Caco-2 (cell line): ENCODE measurements around the gene CHD9. TPM values are rescaled to one million over a fixed set of nuclear protein-coding genes. Genes with fewer than 3 reads are reported as not detected.

ENCODE experiments used
- BruUV-seq: library from RNA; stranded (reverse); fragments of 400-500 nt; replicated peaks from 2 replicates; lab custom pipeline; 2021; lab: Mats Ljungman, UMichigan
- CTCF ChIA-PET: fragments of 300-600 bp; sonication (Branson Sonifier 250); formaldehyde crosslinking; loops from one replicate; lab custom pipeline; 2022; ENCODE audit warnings: antibody characterized with exemption; lab: Charles Lee
- POLR2A ChIA-PET: fragments of 300-600 bp; sonication (Branson Sonifier 250); formaldehyde crosslinking; loops from one replicate; lab custom pipeline; 2022; ENCODE audit warnings: antibody characterized with exemption; lab: Charles Lee
- DNase-seq, 2 experiments: peaks; one replicate each; pipeline versions ENCODE4 v3.0.0 to v3.0.0-alpha.2; 2020 to 2022
- H3K27me3 ChIP-seq: replicated peaks from 2 replicates; pipeline ENCODE4 v1.6.0; 2011; ENCODE audit warnings: low read length; ENCODE audit not compliant: control insufficient read depth, insufficient read depth
- H3K36me3 ChIP-seq: 2 replicates; pipeline ENCODE4 v1.5.1; 2011; ENCODE audit warnings: low read length; ENCODE audit not compliant: control insufficient read depth, insufficient read depth
- H3K4me1 ChIP-seq: fragments of 250-450 bp; sonication (Bioruptor Pico); 2 replicates; pipeline ENCODE4 v1.5.1; 2020; ENCODE audit warnings: mild to moderate bottlenecking
- H3K4me3 ChIP-seq: 2 replicates; pipeline ENCODE4 v1.5.1; 2011; ENCODE audit warnings: low read depth, mild to moderate bottlenecking, control low read depth, low read length
- H3K9me3 ChIP-seq: fragments of 250-450 bp; sonication (Bioruptor Pico); 2 replicates; pipeline ENCODE4 v1.5.1; 2020; ENCODE audit warnings: mild to moderate bottlenecking, moderate library complexity
- H3K27ac Mint-ChIP-seq: one replicate; pipeline ENCODE4 v1.8.0; 2022; ENCODE audit warnings: mixed read lengths; ENCODE audit not compliant: unreplicated experiment
- H3K27me3 Mint-ChIP-seq: one replicate; pipeline ENCODE4 v1.8.0; 2022; ENCODE audit warnings: mixed read lengths; ENCODE audit not compliant: insufficient read depth, unreplicated experiment
- H3K36me3 Mint-ChIP-seq: one replicate; pipeline ENCODE4 v1.8.0; 2022; ENCODE audit warnings: mild to moderate bottlenecking, mixed read lengths; ENCODE audit not compliant: insufficient read depth, unreplicated experiment
- H3K4me1 Mint-ChIP-seq: one replicate; pipeline ENCODE4 v1.8.0; 2022; ENCODE audit warnings: low read depth, mixed read lengths; ENCODE audit not compliant: unreplicated experiment
- H3K4me3 Mint-ChIP-seq: one replicate; pipeline ENCODE4 v1.8.0; 2022; ENCODE audit warnings: mild to moderate bottlenecking, moderate library complexity, mixed read lengths; ENCODE audit not compliant: unreplicated experiment
- H3K9me3 Mint-ChIP-seq: one replicate; pipeline ENCODE4 v1.8.0; 2022; ENCODE audit warnings: mixed read lengths; ENCODE audit not compliant: unreplicated experiment
- CTCF ChIP-seq, 2 experiments: fragments of 200-600 bp in 1 of 2; IDR thresholded peaks; 1 replicate in 1 of 2; 2 replicates in 1 of 2; pipeline versions ENCODE4 v1.5.1 to v1.8.0; 2011 to 2022; ENCODE audit warnings: antibody characterized with exemption in 1 of 2, control low read depth in 1 of 2, inconsistent platforms in 1 of 2, low read depth in 1 of 2, low read length in 1 of 2, mild to moderate bottlenecking in 1 of 2, moderate library complexity in 1 of 2; ENCODE audit not compliant: insufficient read depth in 1 of 2, severe bottlenecking in 1 of 2, unreplicated experiment in 1 of 2
- intact Hi-C: fragments of 100-400 bp; cut with micrococcal nuclease; formaldehyde crosslinking; loops from one replicate; pipeline ENCODE4 v1.10.0; 2022; ENCODE audit not compliant: unreplicated experiment
- total RNA-seq: library from RNA; stranded (reverse); gene quantifications from 2 replicates; pipeline ENCODE4 v1.2.3, GENCODE V29; 2022

CHD9 gene
- total RNA-seq, 1 experiment from 2014 or later = 29.1 TPM

GRCh38 chr16:53067675-53068074, 12.9 kb downstream of the CHD9 start:
- TF ChIP-seq CTCF (IDR thresholded peaks at IDR 0.05; ENCODE audit: insufficient read depth in 1 of 2, low read depth in 1 of 2, low read length in 1 of 2, severe bottlenecking in 1 of 2, unreplicated experiment in 1 of 2) = no peak
- Mint-ChIP-seq H3K4me3 (no peak overlapping the region), H3K36me3 (peaks cover under 1% of the 10 kb centered on the region), H3K27me3 (no peaks in the 10 kb centered on the region), H3K4me1 (no peaks in the 10 kb centered on the region), H3K27ac (no peak overlapping the region), H3K9me3 (no peaks in the 10 kb centered on the region)
- DNase-seq = no peak
- ChIA-PET CTCF (no interaction called here), POLR2A (no interaction called here)
- intact Hi-C loops = no loop called here
- Histone ChIP-seq H3K27me3 (no peaks in the 10 kb centered on the region), H3K36me3 (no peaks in the 10 kb centered on the region), H3K4me3 (no peak overlapping the region), H3K9me3 (no peaks in the 10 kb centered on the region), H3K4me1 (no peaks in the 10 kb centered on the region)
- no TSS peak for BruUV-seq

- Mint-ChIP-seq H3K36me3 (peaks cover 6% of the 10 kb centered on the region), H3K27ac (no peak overlapping the region), H3K9me3 (peaks cover 5% of the 10 kb centered on the region), H3K27me3 (no peaks in the 10 kb centered on the region), H3K4me3 (no peak overlapping the region), H3K4me1 (no peaks in the 10 kb centered on the region)
- BruUV-seq = no TSS peak
- intact Hi-C loops = no loop called here
- ChIA-PET POLR2A (no interaction called here), CTCF (no interaction called here)
- no peaks in the 10 kb centered on the region for H3K27me3 ChIP-seq
- H3K36me3 ChIP-seq = no peaks in the 10 kb centered on the region
- no peak overlapping the region for H3K4me3 ChIP-seq
- no peak for TF ChIP-seq CTCF (IDR thresholded peaks at IDR 0.05; ENCODE audit: insufficient read depth in 1 of 2, low read depth in 1 of 2, low read length in 1 of 2, severe bottlenecking in 1 of 2, unreplicated experiment in 1 of 2)
- H3K9me3 ChIP-seq = no peaks in the 10 kb centered on the region
- no peaks in the 10 kb centered on the region for H3K4me1 ChIP-seq
- DNase-seq = no peak
Observed at GRCh38 chr16:53068423-53068833, 13.6 kb downstream of the CHD9 start.

GRCh38 chr16:53069772-53070171, 15.0 kb downstream of the CHD9 start:
- Histone ChIP-seq H3K9me3 (peaks cover 7% of the 10 kb centered on the region), H3K4me1 (no peaks in the 10 kb centered on the region), H3K27me3 (no peaks in the 10 kb centered on the region), H3K36me3 (no peaks in the 10 kb centered on the region), H3K4me3 (no peak overlapping the region)
- no peaks in the 10 kb centered on the region for H3K27me3 Mint-ChIP-seq
- BruUV-seq = no TSS peak
- H3K4me1 Mint-ChIP-seq = no peaks in the 10 kb centered on the region
- peaks cover 12% of the 10 kb centered on the region for H3K9me3 Mint-ChIP-seq
- H3K4me3 Mint-ChIP-seq = no peak overlapping the region
- intact Hi-C loops = no loop called here
- peaks cover 6% of the 10 kb centered on the region for H3K36me3 Mint-ChIP-seq
- no peak for DNase-seq
- no peak overlapping the region for H3K27ac Mint-ChIP-seq
- ChIA-PET CTCF (no interaction called here), POLR2A (no interaction called here)
- TF ChIP-seq CTCF (IDR thresholded peaks at IDR 0.05; ENCODE audit: insufficient read depth in 1 of 2, low read depth in 1 of 2, low read length in 1 of 2, severe bottlenecking in 1 of 2, unreplicated experiment in 1 of 2) = no peak
